Subcutaneous adipose tissue (tissue), 4 donors: ENCODE data around the gene NRN1L. TPM values are rescaled to one million over a fixed set of nuclear protein-coding genes. Genes with fewer than 3 reads are reported as not detected.

Experiments
- CTCF ChIP-seq: fragments of 450-650 bp; IDR thresholded peaks from one replicate; pipeline ENCODE4 v1.5.1; 2016; ENCODE audit warnings: low read depth, mild to moderate bottlenecking, control low read depth, antibody characterized with exemption, moderate library complexity
- total RNA-seq, 4 donors: library from RNA; depleted of rRNA; stranded (reverse); fragments of >200 nt; gene quantifications; one replicate each; pipeline ENCODE4 v1.1.0, GENCODE V29; 2016

NRN1L gene
- total RNA-seq, 4 donors from 2014 or later: 1.3 to 7.2 (median 2.5) TPM; not detected in 1

- no peak for TF ChIP-seq CTCF
These were observed 27.6 kb upstream of the NRN1L start for GRCh38 chr16:67856927-67857546.

- TF ChIP-seq CTCF: no peak
These were observed 27.0 kb upstream of the NRN1L start for GRCh38 chr16:67857547-67858233.

GRCh38 chr16:67858500-67858899 is 26.2 kb upstream of the NRN1L start:
- no peak for TF ChIP-seq CTCF

- TF ChIP-seq CTCF: no peak
These were observed 23.9 kb upstream of the NRN1L start for GRCh38 chr16:67860589-67861398.

GRCh38 chr16:67861877-67862276 is 22.8 kb upstream of the NRN1L start:
- TF ChIP-seq CTCF: no peak

- no peak for TF ChIP-seq CTCF
These were observed 21.8 kb upstream of the NRN1L start for GRCh38 chr16:67862623-67863583.
